ENCODE measurements around the gene LDLRAD4.

LDLRAD4 gene

GRCh38 chr18:13566941-13567746 is 348.6 kb downstream of the LDLRAD4 start:
- peak in 42 of 51 donors; percentile 29 to 86 (median 60) for DNase-seq

DNA sequence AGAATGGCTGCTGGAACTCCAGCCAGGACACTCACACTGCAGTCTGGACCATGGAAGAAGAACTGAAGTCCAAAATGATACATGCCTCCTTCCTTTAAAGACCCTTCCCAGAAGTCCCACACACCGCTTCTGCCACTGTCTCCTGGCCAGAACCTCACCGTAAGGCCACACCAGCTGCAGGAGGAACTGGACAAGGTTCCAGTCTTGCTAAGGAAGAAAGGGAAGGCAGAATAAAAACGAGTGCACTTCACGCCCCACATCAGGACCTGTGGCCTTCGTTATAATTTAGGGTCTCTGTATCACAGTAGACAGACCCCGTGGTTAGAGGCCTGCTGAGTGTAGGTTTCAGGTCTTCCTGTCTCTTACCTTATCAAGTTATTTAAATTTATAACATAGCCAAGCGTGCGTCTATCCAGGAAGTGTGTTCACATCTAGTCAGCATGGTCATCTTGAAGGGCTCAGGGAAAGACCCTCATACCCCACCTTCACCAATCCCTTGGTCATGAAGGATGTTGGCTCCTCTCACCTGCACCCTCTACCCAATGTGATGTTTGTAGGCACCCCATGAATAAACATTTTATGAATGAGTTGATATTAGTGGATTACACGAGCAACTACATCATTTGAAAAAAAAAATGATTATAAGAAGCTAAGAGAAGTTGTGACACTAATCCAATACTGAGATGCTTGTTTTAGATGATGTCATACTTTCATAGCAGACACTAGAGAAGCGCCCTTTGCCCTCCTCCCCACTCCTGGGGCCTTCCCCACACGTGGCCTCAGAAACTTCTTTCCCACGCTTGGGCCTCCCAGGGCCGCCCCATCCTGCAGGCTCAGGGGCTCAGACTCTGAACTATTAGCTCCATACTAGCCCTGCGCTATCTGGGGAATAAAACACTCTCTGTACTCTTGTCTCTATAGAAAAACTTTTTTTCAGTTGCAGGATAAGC is 350.2 kb downstream of the LDLRAD4 start:
- no peak for DNase-seq

GRCh38 chr18:13570216-13570615 is 351.7 kb downstream of the LDLRAD4 start:
- DNase-seq: peak in 2 of 51 donors; percentile 21 to 43

- DNase-seq: no peak
Observed at GRCh38 chr18:13570856-13571495, 352.4 kb downstream of the LDLRAD4 start.

DNA sequence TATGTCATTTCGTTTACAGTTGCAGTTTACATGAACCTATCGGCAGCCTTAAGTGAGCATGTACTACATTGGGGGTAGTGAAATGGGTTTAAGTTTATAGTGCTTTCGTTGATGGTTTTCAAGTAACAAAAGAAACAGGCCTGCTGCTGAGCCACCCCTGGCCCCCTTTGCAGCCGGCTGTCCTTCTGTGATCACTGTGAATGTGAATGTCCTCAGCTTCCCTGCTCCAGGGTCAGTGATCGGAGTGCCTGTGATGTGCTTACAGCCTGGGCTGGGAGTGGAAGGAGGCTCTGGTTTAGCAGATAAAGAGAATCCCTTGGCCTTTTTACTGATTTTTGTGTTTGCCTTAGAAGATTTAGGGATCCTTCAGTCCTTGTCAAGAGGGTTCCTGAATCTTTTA is 353.6 kb downstream of the LDLRAD4 start:
- DNase-seq: no peak

GRCh38 chr18:13572721-13573120 is 354.2 kb downstream of the LDLRAD4 start:
- no peak for DNase-seq

DNA sequence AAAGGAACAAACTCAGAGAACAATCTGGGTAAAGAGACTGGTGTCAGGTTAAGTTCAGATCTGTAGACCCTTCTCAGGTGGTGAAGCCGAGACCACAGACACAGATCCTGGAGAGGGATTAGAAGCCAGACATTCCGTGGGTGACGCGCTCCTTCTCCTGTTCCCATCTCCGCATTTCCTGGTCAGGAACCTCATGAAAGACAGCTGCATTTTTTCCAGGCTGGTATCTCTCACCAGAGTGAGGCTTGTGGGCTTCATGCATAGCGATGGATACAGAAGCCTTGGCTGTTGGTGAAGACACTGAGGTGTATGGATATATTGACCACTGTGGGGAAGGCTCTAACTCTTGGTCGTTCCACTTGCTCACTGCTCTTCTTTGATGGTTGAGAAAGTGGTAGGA is 355.2 kb downstream of the LDLRAD4 start:
- no peak for DNase-seq

GRCh38 chr18:13574355-13574754 is 355.8 kb downstream of the LDLRAD4 start:
- no peak for DNase-seq

DNA sequence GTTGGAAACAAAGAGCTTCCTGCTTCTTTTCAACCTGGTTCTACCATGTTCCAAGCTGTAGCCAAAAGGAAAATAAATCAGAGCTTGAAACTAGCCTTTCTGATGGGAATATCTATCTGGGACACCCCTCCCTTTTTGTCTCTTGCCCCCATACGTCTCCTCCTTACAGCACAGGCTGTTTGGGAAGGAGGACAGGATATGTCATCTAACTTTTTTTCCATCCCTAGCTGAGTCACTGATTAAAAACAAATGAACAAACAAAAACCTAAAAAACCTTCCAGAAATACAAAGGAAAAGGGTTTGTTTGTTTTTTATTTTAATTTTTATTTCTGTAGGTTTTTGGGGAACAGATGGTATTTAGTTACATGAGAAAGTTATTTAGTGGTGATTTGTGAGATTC is 356.2 kb downstream of the LDLRAD4 start:
- no peak for DNase-seq

- no peak for DNase-seq
Observed at GRCh38 chr18:13576598-13576997, 358.0 kb downstream of the LDLRAD4 start.

DNA sequence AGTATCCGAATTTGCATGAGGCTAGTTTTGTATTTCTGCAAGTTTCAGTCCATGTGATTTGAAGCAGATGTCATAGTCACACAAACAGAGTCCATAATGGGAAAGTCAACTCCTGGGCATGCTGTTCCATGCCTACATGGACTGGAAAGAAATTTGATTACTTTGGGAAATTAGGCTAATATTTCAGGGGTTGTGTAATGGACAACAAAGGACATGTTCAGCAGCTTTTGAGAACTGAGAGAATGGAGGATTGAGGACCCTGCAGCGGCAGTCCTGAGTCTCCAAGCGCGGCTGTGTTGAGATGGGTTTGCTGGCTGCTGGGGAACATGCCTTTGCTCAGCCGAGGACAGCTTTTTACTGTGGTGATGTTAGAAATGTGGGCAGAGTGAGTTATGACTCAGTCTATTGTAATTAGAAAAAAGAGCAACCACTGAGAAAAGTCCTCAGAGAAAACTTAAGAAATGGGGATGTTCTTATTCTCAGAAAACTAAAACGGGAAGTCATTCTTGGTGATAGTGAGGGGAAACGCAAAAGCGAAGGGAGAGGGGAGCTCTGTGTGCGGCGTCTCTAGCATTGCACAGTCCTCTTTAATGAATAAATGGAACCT is 358.6 kb downstream of the LDLRAD4 start:
- DNase-seq: peak in 11 of 51 donors; percentile 21 to 80 (median 37)

GRCh38 chr18:13577781-13578180 is 359.2 kb downstream of the LDLRAD4 start:
- no peak for DNase-seq

- DNase-seq: no peak
Observed at GRCh38 chr18:13578400-13578799, 359.8 kb downstream of the LDLRAD4 start.

GRCh38 chr18:13579874-13580273 is 361.3 kb downstream of the LDLRAD4 start:
- no peak for DNase-seq

- DNase-seq: peak in 6 of 51 donors; percentile 20 to 57 (median 44)
Observed at GRCh38 chr18:13580351-13580750, 361.8 kb downstream of the LDLRAD4 start.

DNA sequence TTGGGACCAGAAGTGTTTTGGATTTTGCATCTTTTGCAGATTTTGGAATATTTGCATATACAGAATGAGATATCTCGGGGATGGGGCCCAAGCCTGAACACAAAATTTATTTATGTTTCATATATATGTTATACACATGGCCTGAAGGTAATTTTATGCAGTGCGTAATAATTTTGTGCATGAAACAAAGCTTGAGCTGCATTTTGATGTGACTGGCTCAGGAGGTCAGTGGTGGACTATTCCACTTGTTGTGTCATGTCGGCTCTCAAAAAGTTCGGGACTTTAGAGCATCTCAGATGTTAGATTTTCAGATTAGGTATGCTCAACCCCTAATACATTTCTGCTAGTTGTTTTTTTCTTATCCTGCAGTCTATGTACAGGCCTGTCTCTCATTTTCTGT is 362.4 kb downstream of the LDLRAD4 start:
- DNase-seq: peak in 2 of 51 donors; percentile 18 to 55

GRCh38 chr18:13581496-13582177 is 363.1 kb downstream of the LDLRAD4 start:
- no peak for DNase-seq

DNA sequence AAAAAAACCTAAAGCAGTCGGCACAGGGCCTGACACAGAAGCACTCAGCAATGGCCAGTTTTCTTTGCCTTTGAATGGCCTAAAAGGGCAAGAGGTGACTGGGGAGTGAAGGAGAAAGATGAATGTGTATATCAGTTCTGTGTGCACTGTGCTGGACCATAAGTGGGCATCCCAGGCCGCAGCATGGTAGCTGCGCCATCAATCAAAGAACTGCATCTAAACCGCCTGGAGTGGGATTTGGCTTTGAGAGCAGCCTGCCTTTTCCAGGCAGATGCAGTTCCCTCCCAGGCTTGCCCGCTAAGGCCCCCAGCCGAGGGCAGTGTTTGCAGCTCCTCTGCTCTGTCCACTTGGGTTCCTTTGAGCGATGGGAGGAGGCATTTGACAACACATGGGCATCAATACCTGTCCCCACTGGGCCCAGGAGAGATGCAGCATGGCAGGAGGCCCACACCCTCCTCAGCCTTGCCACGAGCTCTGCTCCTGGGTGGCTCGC is 363.7 kb downstream of the LDLRAD4 start:
- DNase-seq: peak in 5 of 51 donors; percentile 22 to 49 (median 34)

- no peak for DNase-seq
Observed at GRCh38 chr18:13583576-13584550, 365.3 kb downstream of the LDLRAD4 start.

All from hypothalamus (tissue), 51 donors.